Muscle of back (tissue), 13 donors: ENCODE results near the gene KPNA2. TPM values are rescaled to one million over a fixed set of nuclear protein-coding genes. Genes with fewer than 3 reads are reported as not detected.

Experiments
- DNase-seq, 3 donors: peaks; one replicate each; pipeline versions ENCODE4 v3.0.0 to v3.0.0-alpha.2; 2013
- long read RNA-seq, 9 donors: transcript quantifications; one replicate each; lab custom pipeline, GENCODE V29; 2026
- polyA plus RNA-seq, 10 donors: library from polyadenylated mRNA; unstranded; fragments of 120-200 nt; gene quantifications; one replicate each; pipeline ENCODE4 v1.2.1, GENCODE V29; 2013; ENCODE audit not compliant: insufficient read length in 10 of 10

The KPNA2 gene
- 100 to 1,000 TPM in 1 of 10 donors, 10 to 100 TPM in 9; 51.7 to 113 (median 64.7) TPM for polyA plus RNA-seq
- long read RNA-seq, donor 1, transcript KPNA2-201 (11 exons, 2,181 nt) = major isoform, 13 of 36 reads
- long read RNA-seq, donor 1, partial matches to known transcripts = 23 of 36 reads
- long read RNA-seq, donor 1, other reads (novel, unspliced or antisense) = 0 of 36 reads
- long read RNA-seq, donor 2, transcript KPNA2-201 (11 exons, 2,181 nt) = major isoform, 14 of 20 reads
- long read RNA-seq, donor 2, partial matches to known transcripts = 6 of 20 reads
- long read RNA-seq, donor 2, other reads (novel, unspliced or antisense) = 0 of 20 reads
- long read RNA-seq, donor 3 = 0 reads
- long read RNA-seq, donor 4, transcript KPNA2-201 (11 exons, 2,181 nt) = major isoform, 11 of 19 reads
- long read RNA-seq, donor 4, partial matches to known transcripts = 7 of 19 reads
- long read RNA-seq, donor 4, other reads (novel, unspliced or antisense) = 0 of 19 reads
- long read RNA-seq, donor 5, transcript KPNA2-201 (11 exons, 2,181 nt) = major isoform, 9 of 15 reads
- long read RNA-seq, donor 5, partial matches to known transcripts = 6 of 15 reads
- long read RNA-seq, donor 5, other reads (novel, unspliced or antisense) = 0 of 15 reads
- long read RNA-seq, donor 6, transcript KPNA2-201 (11 exons, 2,181 nt) = major isoform, 12 of 37 reads
- long read RNA-seq, donor 6, partial matches to known transcripts = 24 of 37 reads
- long read RNA-seq, donor 6, other reads (novel, unspliced or antisense) = 0 of 37 reads
- long read RNA-seq, donor 7, transcript KPNA2-201 (11 exons, 2,181 nt) = major isoform, 9 of 29 reads
- long read RNA-seq, donor 7, partial matches to known transcripts = 19 of 29 reads
- long read RNA-seq, donor 7, other reads (novel, unspliced or antisense) = 0 of 29 reads
- long read RNA-seq, donor 8, transcript KPNA2-201 (11 exons, 2,181 nt) = major isoform, 15 of 39 reads
- long read RNA-seq, donor 8, partial matches to known transcripts = 24 of 39 reads
- long read RNA-seq, donor 8, other reads (novel, unspliced or antisense) = 0 of 39 reads
- long read RNA-seq, donor 9, partial matches to known transcripts = 0 of 1 reads
- long read RNA-seq, donor 9, other reads (novel, unspliced or antisense) = 0 of 1 reads

DNA sequence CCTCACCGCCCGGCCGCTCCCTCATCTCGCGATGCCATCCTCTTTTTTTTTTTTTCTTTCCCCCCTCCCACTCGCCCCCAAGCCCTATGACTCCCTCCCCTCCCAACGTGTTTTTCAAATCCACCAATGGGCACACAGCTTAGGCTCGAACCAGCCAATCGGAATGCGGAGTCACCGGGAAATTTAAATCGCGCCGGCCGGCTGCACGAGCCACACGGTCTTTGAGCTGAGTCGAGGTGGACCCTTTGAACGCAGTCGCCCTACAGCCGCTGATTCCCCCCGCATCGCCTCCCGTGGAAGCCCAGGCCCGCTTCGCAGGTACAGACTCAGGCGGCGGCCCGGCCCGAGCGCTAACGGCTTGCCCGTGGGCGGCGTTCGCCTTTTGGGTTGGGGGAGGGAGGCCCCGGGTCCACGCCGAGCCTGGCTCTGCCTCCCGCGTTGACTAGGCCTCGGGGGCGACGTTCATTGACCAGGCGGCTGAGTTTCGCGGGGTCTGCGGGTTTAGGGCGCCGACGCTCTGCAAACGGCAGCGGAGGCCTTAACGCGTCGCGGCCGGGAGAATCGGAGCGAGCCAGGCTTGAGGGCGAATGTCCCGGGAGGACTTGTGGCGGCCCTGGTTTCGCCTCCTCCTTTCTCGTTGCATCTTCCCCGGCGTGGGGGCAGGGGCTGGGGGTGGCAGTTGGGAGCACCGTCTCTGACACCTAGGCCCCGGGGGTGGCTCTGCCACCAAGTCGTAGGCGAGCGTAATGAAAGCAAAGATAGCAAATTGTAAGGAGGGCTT is at the start of gene KPNA2:
Gene KPNA2, plus strand, starts transcription at position 213 of the 781 bp plus-strand sequence. CDS start 1,398 bp downstream, outside the sequence.
- DNase-seq = peak in 2 of 3 donors; percentile 27 to 99

DNA sequence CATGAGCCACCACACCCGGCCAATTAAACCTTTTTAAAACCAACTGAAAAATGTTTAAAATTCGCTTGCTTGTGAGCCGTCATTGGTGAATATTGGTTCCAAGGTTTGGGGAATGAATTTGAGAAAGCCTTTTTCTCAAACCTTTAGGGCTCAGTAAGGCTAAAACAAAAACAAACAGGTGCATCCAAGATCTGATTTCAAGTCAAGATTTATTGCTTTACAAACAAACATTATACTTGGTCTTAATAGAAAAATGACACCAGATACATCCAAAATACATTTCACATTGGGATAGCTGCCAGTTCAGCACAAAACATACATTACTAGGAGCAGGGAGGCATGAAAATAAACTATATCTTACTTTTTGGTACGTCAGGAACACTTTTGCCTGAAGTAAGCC is 44.6 kb upstream of the KPNA2 start:
- no peak for DNase-seq

- DNase-seq = peak in 1 of 3 donors; percentile 13
Measured at GRCh38 chr17:67992548-67993152, 42.9 kb upstream of the KPNA2 start.

DNA sequence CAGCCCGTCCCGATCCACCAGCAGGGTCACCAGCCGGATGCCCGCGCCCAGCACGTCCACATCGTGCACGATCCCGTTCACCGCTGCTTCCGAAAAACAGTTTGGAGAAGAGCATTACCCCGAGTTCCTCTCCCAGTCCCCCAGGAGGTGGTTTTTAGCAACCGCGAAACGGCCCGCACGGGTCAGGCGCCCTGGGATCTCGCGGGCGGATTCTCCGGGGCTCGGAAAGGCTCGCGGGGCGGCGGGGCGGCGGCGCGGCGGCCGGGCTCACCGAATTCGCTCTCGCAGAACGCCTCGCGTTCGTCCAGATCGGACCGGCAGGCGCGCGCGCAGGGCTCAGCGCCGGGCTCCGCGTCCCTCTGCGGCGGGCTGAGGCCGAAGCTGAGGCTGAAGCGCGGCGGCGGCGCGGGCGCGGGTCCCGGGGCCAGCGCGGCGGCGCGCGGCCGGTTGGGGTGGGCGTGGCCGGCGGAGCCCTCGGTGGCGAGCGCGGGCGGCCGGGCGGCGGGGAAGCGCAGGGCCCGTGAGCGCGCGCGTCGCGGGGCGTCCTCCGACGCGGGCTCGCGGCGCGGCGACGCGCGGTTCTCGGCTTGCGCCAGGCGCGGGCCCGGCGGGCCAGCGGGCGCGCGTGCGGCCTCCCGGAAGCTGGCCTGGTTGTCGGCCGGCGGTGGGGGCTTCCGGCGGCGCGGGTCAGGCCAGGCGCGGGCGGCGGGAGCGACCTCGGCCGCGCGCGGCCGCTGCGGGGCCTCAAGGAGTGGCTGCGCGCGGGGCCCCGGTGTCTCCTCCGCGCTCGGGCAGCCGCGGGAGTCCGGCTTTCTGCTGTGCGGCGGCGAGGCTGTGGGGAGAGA is 42.2 kb upstream of the KPNA2 start:
- DNase-seq = peak; percentile 90 to 93 (median 93)

DNA sequence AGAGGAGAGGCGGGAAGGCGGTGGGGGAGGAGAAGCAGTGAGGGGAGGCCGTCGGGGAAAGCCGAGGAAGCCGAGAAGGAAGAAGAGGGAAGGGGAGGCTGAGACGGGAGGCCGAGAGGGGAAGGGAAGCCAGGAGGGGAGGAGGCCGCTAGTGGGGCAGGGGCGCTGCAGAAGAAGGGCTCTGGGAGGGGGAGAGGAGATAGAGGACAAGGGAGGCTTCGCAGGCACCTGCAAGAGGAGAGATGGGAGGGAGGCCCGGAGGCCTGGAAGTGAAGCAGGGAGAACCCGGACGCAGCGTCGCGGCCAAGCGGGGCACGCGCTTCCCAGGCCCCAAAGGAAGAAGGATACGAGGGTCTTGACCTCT is 41.6 kb upstream of the KPNA2 start:
- DNase-seq = no peak

- peak in 2 of 3 donors; percentile 43 to 47 for DNase-seq
Measured at GRCh38 chr17:67994817-67995569, 40.5 kb upstream of the KPNA2 start.

DNA sequence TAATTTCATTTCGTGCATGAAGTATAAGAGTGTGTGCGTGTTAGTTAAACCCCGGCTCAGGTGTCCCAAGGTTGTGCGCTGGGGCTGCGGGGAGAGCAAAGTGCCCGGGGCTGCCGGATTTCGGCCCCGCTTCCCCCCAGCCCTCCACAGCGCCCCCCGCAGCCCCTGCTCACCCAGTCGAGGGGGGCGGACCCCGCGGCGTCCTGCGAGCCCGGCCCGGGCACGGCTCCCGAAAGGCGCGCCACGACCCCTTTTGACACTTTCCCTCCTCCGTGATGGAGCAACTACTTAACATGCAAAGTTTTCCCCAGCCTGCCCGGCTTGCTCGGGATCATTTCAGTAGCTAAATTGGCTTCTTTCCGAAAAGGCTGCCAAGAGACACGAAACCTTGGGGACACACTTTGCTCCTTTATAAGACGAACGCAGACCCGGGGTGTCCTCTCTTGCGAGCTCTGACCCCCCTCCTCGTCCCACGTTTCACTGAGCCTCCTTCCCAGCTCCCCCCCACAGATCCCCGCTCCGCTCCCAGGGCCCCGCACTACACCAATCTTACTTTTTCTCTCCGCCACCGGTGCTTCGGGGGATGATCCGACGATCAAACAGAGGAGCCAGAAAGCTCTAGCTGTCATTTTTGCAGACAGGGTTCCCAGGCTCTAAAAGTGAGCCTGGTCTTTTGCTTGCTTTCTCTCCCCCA is 39.8 kb upstream of the KPNA2 start:
- peak; percentile 18 to 73 (median 36) for DNase-seq

- DNase-seq = peak in 2 of 3 donors; percentile 24 to 57
Measured at GRCh38 chr17:67996301-67997171, 39.0 kb upstream of the KPNA2 start, which contains the start of gene C17orf58. Gene C17orf58, minus strand, starts transcription at chr17:67996469. Its CDS starts 271 bp downstream, at chr17:67996198.

DNA sequence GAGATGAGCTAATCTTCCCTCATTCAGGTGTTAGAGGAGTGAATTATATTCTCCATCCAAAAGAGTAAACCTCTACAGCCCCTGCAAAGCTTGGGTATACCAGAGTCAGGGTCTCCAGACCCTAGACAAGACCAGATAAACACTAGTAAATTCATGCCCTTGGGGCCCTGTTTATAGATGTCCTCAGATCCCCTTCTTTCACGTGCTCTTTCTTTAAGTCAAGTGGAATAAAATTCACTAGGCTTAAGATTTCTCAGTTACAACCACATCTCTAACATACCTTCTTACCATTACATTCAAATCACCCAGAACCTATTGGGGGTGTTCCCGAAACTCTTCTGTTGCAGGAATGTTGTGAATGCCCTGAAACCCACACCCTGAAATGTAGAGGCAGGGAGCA is 37.1 kb upstream of the KPNA2 start:
- no peak for DNase-seq

GRCh38 chr17:67999291-67999911 is 36.1 kb upstream of the KPNA2 start:
- DNase-seq = no peak

- no peak for DNase-seq
Measured at GRCh38 chr17:68004201-68004600, 31.3 kb upstream of the KPNA2 start.

DNA sequence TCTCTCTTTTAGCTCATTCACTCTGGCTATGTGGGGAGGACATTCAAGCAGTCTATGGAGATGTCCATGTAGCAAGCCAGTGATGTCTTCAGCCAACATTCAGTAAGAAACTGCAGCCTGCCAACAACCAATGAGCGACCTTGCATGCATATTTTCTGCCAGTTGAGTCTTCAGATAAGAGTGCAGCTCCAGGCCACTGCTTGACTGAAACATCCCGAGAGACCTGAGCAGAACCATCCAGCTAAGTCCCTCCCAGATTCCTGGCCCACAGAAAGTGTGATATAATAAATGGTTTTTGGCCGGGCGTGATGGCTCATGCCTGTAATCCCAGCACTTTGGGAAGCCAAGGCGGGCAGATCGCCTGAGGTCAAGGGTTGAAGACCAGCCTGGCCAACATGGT is 28.7 kb upstream of the KPNA2 start:
- peak in 2 of 3 donors; percentile 28 to 64 for DNase-seq

- DNase-seq = peak in 2 of 3 donors; percentile 30 to 32
Measured at GRCh38 chr17:68011199-68011665, 24.3 kb upstream of the KPNA2 start.

GRCh38 chr17:68013385-68013784 is 22.1 kb upstream of the KPNA2 start:
- no peak for DNase-seq

GRCh38 chr17:68015081-68015723 is 20.3 kb upstream of the KPNA2 start:
- no peak for DNase-seq

DNA sequence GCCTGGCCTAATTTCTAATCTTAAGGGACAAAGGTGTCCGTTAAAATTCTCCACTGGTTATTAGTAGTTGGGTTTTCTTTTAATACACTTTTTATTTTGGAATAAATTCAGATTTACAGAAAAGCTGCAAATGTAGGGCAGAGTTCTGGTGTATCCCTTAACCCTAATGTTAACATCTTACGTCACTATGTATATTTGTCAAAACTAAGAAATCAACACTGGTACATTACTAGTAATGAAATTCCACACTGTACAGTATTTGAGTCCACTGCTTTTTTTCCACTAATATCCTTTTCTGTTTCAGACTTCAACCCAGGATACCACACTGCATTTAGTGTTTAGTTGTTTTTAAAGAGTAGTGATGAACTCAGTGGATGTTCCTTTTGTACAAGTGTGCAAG is 18.7 kb upstream of the KPNA2 start:
- DNase-seq = no peak
